A673 (cell line): ENCODE data around the gene ACSF2.

Experiments used
- CTCF ChIP-seq: fragments of 300-800, 200-600 bp; sonication (generic); conservative IDR thresholded peaks from 2 replicates; pipeline ENCODE4 v1.5.1; 2017; ENCODE audit warnings: low read depth, mild to moderate bottlenecking, antibody characterized with exemption, low read length, moderate library complexity, mixed read lengths
- EZH2 ChIP-seq: fragments of 200-600 bp; sonication (generic); IDR thresholded peaks from 2 replicates; pipeline ENCODE4 v1.6.1; 2017; ENCODE audit warnings: borderline replicate concordance, low read depth, mild to moderate bottlenecking, mixed read lengths, antibody characterized with exemption, low read length; ENCODE audit not compliant: poor library complexity, severe bottlenecking

DNA sequence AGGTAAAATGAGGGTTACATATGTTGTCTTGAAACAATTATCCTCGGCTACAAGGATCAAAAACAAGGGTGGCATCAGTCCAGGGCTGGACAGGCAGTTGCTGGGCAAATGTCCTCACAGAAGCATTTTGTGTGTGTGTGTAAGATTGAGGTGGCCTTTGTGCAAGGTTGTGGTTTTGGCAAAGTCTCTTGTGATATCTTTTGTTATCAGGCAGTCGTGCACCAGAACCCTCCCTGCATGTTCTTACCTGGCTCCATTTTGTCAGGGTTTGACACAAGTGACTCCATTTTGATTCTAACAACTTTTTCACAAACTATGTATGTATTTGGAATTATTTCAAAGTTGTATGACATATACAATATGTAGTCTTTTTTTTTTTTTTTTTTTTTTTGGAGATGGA is 22.6 kb downstream of the ACSF2 start:
- TF ChIP-seq CTCF (no peak), EZH2 (no peak)
